HG03139 (cell line): ENCODE results near the gene CD63.
"Not testable (repeated sequence)": the region's sequence is repeated elsewhere in the genome, so short reads cannot be mapped to it uniquely, and the experiment has no call there.

Source experiments
- ATAC-seq: cut with Tn5 transposase; IDR thresholded peaks from one replicate; pipeline ENCODE4 v1.9.1; 2021; ENCODE audit not compliant: unreplicated experiment

Gene CD63

DNA sequence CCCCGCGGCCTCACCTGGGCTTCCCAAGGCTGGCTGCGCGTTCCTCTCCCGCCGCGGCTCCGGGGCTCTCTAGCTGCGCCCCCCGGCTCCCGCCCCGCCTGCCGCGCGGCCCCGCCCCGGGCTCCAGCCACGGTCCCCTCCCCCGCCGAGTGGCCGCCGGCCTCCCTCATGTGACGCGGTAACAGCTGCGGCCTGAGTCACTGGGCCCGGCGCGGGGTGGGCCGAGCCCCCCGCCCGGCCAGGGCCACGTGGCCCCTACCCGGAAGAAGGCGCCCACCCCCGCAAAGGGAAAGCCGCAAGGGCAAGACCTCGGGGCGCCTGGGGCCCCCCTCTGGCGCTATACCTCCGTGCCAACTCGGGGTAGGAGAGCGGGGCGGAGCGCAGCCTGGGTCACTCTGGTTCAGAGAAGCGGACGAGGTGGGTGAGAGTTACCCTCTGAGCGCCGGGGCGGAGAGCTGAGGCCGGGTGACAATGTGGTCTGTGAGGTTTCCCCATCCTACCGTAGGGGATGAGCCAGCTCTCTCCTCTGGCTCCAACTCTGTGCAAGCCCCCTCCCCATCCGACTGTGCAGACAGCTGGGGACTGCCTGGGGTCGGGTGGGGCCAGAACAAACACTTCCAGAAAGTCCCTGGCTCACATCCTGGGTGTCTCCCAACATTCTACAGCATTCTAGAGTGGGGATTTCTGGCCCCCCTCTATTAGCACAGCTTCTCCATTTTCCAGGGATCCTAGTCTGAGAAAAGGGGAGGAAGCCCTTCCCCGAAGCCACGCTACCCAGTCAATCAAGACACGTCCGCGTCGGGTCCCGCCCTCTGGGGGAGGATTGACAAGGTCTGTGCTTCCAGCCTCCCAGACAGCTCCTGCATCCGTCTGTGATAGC, at the start of gene CD63:
Gene CD63 (minus strand): TSS at position 71 of the 880 bp plus-strand sequence. CDS start 668 bp downstream, outside the sequence.
- peak; percentile 57 for ATAC-seq

- no peak for ATAC-seq
Measured at GRCh38 chr12:55777856-55778255, 49.0 kb upstream of the CD63 start.

- no peak for ATAC-seq
Measured at GRCh38 chr12:55771736-55772135, 42.9 kb upstream of the CD63 start.

DNA sequence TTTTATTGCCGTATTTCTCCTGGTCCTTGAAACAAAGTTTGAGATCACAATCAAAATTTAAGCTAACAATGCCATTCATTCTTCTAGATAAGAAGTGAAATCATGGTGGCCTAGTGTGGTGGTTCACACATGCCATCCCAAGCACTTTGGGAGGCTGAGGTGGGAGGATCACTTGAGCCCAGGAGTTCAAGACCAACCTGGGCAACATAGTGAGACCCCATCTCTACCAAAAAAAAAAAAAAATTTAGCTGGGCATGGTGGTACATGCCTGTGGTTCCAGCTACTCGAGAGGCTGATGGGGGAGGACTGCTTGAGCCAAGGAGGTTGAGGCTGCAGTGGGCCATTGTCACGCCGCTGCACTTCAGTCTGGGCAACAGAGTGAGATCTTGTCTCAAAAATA, 38.3 kb upstream of the CD63 start:
- ATAC-seq, result no peak

- no peak for ATAC-seq
Measured at GRCh38 chr12:55765736-55766290, 37.0 kb upstream of the CD63 start.

DNA sequence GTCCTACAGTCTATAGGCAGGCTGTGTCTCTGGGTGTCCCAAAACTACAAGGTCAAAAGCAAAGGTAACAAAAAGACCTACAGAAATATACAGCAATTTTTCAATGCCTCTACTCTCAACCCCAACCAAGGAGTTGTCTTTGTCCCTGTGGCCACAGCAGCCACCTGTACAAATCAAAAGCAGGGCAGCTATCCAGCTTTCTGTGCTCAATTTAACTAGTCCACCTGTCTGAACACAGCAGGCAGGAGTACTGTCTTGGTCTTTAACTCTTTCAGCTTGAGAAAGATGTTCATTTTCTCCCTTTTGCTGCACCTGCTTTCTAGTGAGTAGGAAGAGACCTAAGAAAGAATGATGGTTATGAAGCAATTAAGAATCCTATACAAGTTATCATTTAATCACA, 33.8 kb upstream of the CD63 start:
- ATAC-seq, result no peak

DNA sequence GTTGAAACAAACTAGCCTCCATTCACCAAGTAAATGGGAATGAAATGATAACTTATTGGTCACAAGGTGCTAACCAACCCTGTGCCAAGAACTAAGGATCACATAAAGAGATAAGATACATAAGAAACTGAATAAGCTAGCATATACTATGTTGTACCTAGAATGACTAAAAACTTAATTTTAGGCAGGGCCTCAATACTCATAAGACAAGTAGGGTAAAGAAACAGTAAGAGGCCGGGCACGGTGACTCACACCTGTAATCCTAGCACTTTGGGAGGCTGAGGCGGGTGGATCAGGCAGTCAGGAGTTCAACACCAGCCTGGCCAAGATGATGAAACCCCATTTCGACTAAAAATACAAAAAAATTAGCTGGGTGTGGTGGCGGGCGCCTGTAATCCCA, 31.9 kb upstream of the CD63 start:
- no peak for ATAC-seq

- not testable (repeated sequence) for ATAC-seq
Measured at GRCh38 chr12:55758575-55758974, 29.8 kb upstream of the CD63 start.

DNA sequence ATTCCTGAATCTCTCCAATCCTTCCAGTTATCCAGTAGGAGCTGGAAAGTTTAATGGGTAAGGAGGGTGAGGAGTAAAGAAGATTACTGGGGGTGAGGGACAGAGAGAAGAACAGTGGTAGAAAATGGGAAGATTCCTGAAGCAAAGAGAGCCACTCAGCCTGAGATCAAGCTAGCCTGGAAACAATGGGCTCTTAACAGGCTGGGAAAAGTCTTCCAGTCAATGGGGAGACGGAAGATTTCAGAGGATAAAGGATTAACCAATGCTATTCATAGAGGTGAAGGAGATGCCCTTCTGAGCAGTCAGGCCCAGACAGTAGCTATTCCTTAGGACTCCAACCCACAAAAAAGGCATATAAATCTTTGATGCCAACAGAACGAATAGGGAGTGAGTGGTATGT, 28.9 kb upstream of the CD63 start:
- ATAC-seq, result no peak

DNA sequence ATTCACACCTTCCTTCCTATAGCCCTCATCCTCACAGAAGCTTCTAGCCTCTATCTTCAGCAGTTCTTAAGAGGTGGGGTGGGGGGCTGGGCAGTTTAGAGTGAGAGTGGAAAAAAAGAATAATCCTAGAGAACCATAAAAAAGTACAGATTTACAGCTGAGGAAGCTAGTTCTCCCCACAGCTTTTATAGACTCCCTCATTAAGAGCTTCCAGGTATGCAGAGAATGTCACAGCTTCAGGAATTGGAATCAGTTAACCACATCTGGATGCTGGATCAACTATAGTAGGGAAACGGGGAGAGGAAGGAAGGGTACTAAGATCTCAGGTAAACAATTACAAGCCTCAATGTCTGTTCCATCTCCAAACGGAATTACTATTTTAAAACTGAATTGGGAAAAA, 26.4 kb upstream of the CD63 start:
- ATAC-seq, result no peak

DNA sequence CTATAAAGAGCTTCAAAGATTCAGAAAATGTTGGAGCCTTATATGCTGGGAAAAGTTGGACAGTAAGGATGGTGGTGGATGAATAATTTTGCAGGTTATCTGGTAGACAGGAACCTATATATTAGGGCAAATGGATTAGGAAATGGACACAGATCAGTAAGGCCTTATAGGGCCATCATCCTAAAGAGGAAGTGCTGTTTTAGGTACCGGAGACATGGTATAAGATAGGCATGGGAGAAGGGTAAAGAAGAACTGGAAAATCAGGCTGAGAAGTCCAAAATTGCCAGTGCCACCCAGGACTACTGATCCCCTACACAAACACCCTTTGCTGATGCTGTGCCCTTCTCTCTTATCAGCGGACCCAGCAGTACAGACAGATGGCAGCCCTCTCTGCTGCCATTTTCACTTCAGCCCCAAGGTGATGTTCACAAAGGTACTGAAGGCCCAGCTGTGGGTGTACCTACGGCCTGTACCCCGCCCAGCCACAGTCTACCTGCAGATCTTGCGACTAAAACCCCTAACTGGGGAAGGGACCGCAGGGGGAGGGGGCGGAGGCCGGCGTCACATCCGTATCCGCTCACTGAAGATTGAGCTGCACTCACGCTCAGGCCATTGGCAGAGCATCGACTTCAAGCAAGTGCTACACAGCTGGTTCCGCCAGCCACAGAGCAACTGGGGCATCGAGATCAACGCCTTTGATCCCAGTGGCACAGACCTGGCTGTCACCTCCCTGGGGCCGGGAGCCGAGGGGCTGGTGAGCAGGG, 19.6 kb upstream of the CD63 start:
- ATAC-seq, result no peak

DNA sequence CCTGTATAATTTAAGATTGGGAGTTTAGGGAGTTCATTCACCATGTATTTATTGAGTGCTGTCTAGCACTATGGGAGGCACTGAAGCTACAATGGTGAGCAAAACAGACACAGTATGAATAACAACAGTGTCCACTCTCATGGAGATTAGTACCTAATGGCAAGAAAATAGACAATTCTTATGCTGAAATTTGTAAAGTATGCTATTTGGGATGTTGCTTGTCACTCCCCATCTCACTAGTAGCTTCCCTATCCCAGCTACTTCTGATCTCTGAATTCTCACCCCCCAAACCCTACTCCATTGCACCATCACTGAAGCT, 18.1 kb upstream of the CD63 start:
- ATAC-seq, result no peak

DNA sequence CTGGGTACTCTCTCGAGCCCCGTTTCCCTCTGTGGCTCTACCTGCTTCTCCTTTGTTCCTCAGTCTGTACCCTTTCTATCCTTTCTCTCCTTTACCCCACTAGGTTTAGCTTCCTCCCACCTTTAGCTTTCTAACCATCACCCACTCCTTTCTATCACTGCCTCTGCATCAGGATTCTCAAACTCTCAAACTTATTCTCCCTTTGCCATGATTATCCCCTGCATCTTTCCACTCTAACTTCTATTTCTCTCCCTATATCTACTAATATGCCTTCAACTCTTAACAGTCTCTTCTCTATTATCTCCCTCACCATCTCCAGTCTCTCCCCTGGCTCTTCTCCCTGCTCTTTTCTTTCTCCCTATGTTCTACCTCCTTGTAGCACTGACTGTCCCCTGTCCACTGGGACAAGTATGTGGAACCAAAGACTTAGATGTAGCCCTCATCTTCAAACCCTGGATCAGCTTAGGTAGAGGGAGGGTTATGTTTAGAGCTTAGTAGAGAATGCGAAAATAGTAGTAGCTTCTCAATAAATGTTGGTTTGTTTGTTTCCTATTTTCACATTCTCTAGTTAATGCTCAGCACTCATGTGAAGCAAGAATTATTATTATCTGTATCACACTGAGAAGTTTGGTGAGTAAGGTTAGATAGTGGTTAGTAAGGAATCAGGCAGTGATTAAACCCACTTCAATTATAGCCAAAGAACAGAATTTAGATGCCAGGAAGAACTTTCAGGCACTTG, 17.5 kb upstream of the CD63 start:
- no peak for ATAC-seq

DNA sequence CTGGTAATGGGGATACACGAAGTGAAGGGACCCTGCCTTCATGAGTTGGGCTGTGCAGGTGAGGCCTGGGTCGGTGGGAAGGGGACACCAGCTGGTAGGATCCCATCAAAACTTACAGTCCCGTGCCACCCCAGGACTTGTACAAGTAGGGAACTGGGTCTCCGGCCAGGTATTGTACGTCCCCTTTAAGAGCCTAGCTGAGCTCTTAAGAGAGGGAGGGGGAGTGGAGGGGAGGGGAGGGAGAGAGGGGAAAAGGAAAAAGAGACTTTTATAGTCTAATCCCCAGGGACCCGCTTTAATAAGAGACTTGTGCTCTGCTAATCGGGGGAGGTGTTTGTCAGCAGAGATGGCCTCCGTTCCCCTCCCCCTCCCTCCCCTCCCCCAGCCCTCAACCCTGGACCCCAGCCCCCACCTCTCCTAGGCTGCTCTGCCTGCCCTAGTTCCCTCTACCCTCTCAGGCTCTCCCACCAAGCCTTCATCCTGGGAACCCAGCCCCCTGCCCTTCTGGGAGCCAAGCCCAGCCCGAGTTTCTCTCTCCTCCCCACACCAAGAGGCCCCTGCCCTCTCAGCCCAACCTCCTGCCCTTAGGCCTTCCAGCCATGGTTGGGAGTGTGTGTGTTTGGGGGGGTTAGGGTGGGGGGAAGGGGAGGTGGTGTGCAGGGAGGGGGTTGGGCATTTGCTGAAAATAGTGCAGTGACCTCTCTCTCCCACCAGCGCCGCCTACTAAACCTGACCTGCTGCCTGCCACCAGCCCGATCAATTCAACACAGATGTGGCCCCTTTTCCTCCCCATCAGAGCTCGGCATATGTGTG, 16.8 kb upstream of the CD63 start:
- ATAC-seq, result no peak

GRCh38 chr12:55744340-55745030, 15.7 kb upstream of the CD63 start:
- no peak for ATAC-seq

- ATAC-seq, result peak; percentile 38
Measured at GRCh38 chr12:55743406-55744339, 14.9 kb upstream of the CD63 start.

DNA sequence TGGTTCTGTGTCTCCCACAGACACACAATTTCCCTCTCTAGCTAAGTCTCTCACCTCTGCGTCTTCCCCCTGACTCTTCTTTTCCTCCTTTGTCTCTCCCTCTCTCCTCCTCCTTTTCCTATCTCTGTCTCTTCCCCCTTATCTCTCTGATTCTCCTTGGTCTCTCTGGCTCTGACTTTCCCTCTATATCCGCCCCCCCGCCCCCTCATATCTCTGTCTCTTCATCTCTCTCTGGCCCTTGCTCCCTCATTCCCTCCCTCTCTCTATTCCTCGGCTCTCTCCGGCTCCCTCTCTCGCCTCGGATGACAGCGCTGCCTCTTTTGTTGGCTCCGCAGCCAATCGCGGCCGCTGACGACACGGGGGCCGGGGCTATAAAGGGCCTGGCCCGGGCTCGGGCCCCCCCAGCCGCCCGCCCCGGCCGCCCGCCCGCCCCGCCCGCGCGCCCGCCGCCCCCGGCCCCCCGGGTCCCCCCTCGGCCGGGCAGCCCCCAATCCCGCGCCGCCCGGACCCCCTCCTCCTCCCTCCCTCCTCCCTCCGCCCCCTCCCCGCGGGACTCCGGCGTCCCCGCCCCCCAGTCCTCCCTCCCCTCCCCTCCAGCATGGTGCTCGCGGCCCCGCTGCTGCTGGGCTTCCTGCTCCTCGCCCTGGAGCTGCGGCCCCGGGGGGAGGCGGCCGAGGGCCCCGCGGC, 14.1 kb upstream of the CD63 start, which contains the start of gene GDF11:
Gene GDF11 (plus strand): TSS at position 404 of the 687 bp plus-strand sequence. CDS start 195 bp downstream, at position 599.
- ATAC-seq, result peak; percentile 29
